ENCODE results near the gene OSBPL6. TPM values are rescaled to one million over a fixed set of nuclear protein-coding genes. Genes with fewer than 3 reads are reported as not detected.

The OSBPL6 gene
- total and polyA plus RNA-seq, 2 of the 13 experiments (the other 11 are each of a cell fraction or from before 2014, with no cell fraction given), result 0.03 to 0.11 TPM

DNA sequence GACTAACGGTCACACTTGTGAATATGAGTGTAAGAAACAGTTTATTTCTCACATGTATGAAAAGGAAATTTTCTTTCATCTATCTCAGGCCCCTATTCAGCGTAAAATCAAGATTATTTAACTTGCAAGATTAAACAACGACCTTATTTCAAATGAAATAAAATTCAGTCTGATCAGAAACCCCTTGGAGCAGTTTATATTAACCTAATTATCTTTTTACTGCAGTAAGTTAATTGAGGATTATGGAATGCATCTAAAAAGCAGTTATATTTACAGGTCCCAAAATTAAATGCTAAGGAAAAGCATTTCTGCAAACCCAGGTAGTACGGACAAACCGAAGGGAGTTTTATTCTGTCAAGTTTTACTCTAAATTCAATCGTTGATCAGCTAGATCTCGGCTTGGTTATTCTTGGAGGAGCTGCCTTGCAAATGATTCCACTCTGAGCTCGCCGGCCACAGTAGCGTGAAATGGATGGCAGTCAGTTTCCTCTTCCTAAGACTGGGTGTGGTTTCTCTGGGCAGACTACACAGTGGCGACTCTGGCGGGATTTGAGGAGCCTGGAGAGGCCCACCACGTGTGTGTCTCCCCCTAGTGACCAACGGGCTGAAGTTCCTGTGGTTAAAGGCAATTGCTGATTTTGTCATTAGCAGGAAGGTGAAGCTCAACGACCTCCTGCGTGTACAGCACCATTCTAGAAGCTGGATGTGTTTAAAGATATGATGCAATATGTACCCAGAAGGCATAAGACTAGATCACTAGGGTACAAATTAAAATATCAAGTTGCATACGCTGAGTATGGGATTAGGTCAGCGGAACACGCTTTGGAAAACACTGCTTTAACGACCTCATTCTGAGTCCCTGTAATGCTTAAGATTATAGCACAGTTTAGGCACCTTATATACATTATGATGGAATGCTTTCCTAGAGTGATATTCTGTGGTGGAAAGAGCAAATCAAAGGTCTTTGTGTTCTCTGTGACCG lies 220.2 kb downstream of the OSBPL6 start (continued):
- TF ChIP-seq, protein P1, sequence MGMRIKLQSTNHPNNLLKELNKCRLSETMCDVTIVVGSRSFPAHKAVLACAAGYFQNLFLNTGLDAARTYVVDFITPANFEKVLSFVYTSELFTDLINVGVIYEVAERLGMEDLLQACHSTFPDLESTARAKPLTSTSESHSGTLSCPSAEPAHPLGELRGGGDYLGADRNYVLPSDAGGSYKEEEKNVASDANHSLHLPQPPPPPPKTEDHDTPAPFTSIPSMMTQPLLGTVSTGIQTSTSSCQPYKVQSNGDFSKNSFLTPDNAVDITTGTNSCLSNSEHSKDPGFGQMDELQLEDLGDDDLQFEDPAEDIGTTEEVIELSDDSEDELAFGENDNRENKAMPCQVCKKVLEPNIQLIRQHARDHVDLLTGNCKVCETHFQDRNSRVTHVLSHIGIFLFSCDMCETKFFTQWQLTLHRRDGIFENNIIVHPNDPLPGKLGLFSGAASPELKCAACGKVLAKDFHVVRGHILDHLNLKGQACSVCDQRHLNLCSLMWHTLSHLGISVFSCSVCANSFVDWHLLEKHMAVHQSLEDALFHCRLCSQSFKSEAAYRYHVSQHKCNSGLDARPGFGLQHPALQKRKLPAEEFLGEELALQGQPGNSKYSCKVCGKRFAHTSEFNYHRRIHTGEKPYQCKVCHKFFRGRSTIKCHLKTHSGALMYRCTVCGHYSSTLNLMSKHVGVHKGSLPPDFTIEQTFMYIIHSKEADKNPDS (CRISPR knock-in tag; IDR thresholded peaks at IDR 0.05), result no peak
- TF ChIP-seq ZNF883 (CRISPR knock-in tag; IDR thresholded peaks at IDR 0.05; ENCODE audit: not compliant biosample characterization) (no peak), HES4 (CRISPR knock-in tag; IDR thresholded peaks at IDR 0.05; ENCODE audit: borderline replicate concordance) (no peak), HOXD1 (CRISPR knock-in tag; IDR thresholded peaks at IDR 0.05) (no peak), RFX3 (CRISPR knock-in tag; IDR thresholded peaks at IDR 0.05) (no peak), NR2C2 (CRISPR knock-in tag; IDR thresholded peaks at IDR 0.05; ENCODE audit: borderline replicate concordance) (no peak), NR3C1 (CRISPR knock-in tag; IDR thresholded peaks at IDR 0.05) (no peak), ZNF230 (CRISPR knock-in tag; IDR thresholded peaks at IDR 0.05) (peak; percentile 67; the same call in 1 of the 2 replicates), ATF7-NPFF (CRISPR knock-in tag; IDR thresholded peaks at IDR 0.05; ENCODE audit: low read depth) (no peak), RARA (CRISPR knock-in tag; IDR thresholded peaks at IDR 0.05) (peak; percentile 24; the same call in 1 of the 2 replicates), NFYB (CRISPR knock-in tag; IDR thresholded peaks at IDR 0.05) (peak; percentile 22; the same call in 1 of the 2 replicates), ATAD3A (CRISPR knock-in tag; IDR thresholded peaks at IDR 0.05) (no peak), ZNF317 (CRISPR knock-in tag; IDR thresholded peaks at IDR 0.05) (no peak), MEIS2 (CRISPR knock-in tag; IDR thresholded peaks at IDR 0.05) (no peak), ATF7 (IDR thresholded peaks at IDR 0.05) (peak; percentile 67), ATF7 (CRISPR knock-in tag; IDR thresholded peaks at IDR 0.05) (no peak), ZBTB8A (CRISPR knock-in tag; IDR thresholded peaks at IDR 0.05; ENCODE audit: borderline replicate concordance, low read depth) (no peak), YEATS4 (CRISPR knock-in tag; IDR thresholded peaks at IDR 0.05; ENCODE audit: borderline replicate concordance) (0 out of 2 replicates have a peak, but pooled peaks have one; percentile 31), ZNF652 (CRISPR knock-in tag; IDR thresholded peaks at IDR 0.05; ENCODE audit: borderline replicate concordance, low read depth) (no peak), ZBTB7B (CRISPR knock-in tag; IDR thresholded peaks at IDR 0.05) (peak; percentile 88), BCL6 (CRISPR knock-in tag; IDR thresholded peaks at IDR 0.05) (peak; percentile 53), MAFK (conservative IDR thresholded peaks at IDR 0.05 in 1 of 2, IDR thresholded peaks at IDR 0.05 in 1 of 2; ENCODE audit: low read length in 2 of 2) (no peak), ZEB1 (IDR thresholded peaks at IDR 0.05; ENCODE audit: insufficient replicate concordance, low read depth) (peak; percentile 72), RFXAP (CRISPR knock-in tag; IDR thresholded peaks at IDR 0.05; ENCODE audit: borderline replicate concordance) (no peak; the same call in 1 of the 2 replicates)
- TF ChIP-seq, protein P2, sequence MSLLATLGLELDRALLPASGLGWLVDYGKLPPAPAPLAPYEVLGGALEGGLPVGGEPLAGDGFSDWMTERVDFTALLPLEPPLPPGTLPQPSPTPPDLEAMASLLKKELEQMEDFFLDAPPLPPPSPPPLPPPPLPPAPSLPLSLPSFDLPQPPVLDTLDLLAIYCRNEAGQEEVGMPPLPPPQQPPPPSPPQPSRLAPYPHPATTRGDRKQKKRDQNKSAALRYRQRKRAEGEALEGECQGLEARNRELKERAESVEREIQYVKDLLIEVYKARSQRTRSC (CRISPR knock-in tag; IDR thresholded peaks at IDR 0.05; ENCODE audit: low read depth), result no peak
- TF ChIP-seq, protein P3, sequence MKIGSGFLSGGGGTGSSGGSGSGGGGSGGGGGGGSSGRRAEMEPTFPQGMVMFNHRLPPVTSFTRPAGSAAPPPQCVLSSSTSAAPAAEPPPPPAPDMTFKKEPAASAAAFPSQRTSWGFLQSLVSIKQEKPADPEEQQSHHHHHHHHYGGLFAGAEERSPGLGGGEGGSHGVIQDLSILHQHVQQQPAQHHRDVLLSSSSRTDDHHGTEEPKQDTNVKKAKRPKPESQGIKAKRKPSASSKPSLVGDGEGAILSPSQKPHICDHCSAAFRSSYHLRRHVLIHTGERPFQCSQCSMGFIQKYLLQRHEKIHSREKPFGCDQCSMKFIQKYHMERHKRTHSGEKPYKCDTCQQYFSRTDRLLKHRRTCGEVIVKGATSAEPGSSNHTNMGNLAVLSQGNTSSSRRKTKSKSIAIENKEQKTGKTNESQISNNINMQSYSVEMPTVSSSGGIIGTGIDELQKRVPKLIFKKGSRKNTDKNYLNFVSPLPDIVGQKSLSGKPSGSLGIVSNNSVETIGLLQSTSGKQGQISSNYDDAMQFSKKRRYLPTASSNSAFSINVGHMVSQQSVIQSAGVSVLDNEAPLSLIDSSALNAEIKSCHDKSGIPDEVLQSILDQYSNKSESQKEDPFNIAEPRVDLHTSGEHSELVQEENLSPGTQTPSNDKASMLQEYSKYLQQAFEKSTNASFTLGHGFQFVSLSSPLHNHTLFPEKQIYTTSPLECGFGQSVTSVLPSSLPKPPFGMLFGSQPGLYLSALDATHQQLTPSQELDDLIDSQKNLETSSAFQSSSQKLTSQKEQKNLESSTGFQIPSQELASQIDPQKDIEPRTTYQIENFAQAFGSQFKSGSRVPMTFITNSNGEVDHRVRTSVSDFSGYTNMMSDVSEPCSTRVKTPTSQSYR (CRISPR knock-in tag; IDR thresholded peaks at IDR 0.05; ENCODE audit: borderline replicate concordance), result no peak
